Tibial nerve (tissue), 3 donors: ENCODE measurements around the gene KIF25.

Experiments
- CTCF ChIP-seq, 5 experiments: fragments of 200-600 bp in 3 of 5; fragments of 450-650 bp in 2 of 5; sonication (generic) in 3 of 5; IDR thresholded peaks; one replicate each; pipeline ENCODE4 v1.5.1; 2016 to 2019; ENCODE audit warnings: antibody characterized with exemption in 5 of 5, mild to moderate bottlenecking in 3 of 5, moderate library complexity in 2 of 5
- POLR2A ChIP-seq, 2 donors: fragments of 450-650 bp; IDR thresholded peaks; one replicate each; pipeline ENCODE4 v1.6.1; 2017; ENCODE audit warnings: antibody characterized with exemption in 2 of 2, mild to moderate bottlenecking in 2 of 2, moderate library complexity in 2 of 2

- TF ChIP-seq POLR2A (IDR thresholded peaks at IDR 0.05) (no peak), CTCF (IDR thresholded peaks at IDR 0.05) (no peak)
Observed at GRCh38 chr6:167981916-167982462, 15.5 kb upstream of the KIF25 start.
